Heart left ventricle (tissue), 16 donors: ENCODE data around the gene LRRC15. TPM values are rescaled to one million over a fixed set of nuclear protein-coding genes. Genes with fewer than 3 reads are reported as not detected.
A peak's percentile ranks its signal among the peaks of the same experiment; 100 is the strongest.

Experiments used
- ATAC-seq, 4 donors: fragments of 200-7000 bp; cut with Tn5 transposase; one replicate each; pipeline ENCODE4 v1.9.1; 2020 to 2022; ENCODE audit warnings: moderate library complexity in 4 of 4, mild to moderate bottlenecking in 3 of 4, moderate number of reproducible peaks in 1 of 4
- DNase-seq, 5 donors: peaks; one replicate each; pipeline ENCODE4 v3.0.0-alpha.2; 2020
- H3K27ac ChIP-seq, 12 donors: fragments of 200-600 bp; sonication (generic) in 4 of 12; one replicate each; pipeline versions ENCODE4 v1.5.0 to v1.8.0; 2016 to 2022; ENCODE audit warnings: mild to moderate bottlenecking in 2 of 12
- H3K27me3 ChIP-seq, 9 donors: fragments of 200-600 bp; sonication (generic) in 2 of 9; one replicate each; pipeline versions ENCODE4 v1.5.1 to v1.8.0; 2016 to 2022; ENCODE audit warnings: mild to moderate bottlenecking in 3 of 9
- H3K36me3 ChIP-seq, 9 donors: fragments of 200-600 bp; sonication (generic) in 2 of 9; one replicate each; pipeline versions ENCODE4 v1.5.0 to v1.8.0; 2018 to 2022; ENCODE audit warnings: mild to moderate bottlenecking in 2 of 9
- H3K4me1 ChIP-seq, 12 donors: fragments of 200-600 bp; sonication (generic) in 4 of 12; one replicate each; pipeline versions ENCODE4 v1.5.0 to v1.8.0; 2016 to 2022; ENCODE audit warnings: mild to moderate bottlenecking in 3 of 12
- H3K4me3 ChIP-seq, 12 donors: fragments of 200-600 bp; sonication (generic) in 4 of 12; one replicate each; pipeline versions ENCODE4 v1.5.0 to v1.8.0; 2017 to 2022; ENCODE audit warnings: mild to moderate bottlenecking in 9 of 12, moderate library complexity in 4 of 12
- H3K9me3 ChIP-seq, 12 donors: fragments of 200-600 bp; sonication (generic) in 4 of 12; one replicate each; pipeline versions ENCODE4 v1.5.0 to v1.8.0; 2016 to 2022; ENCODE audit warnings: mild to moderate bottlenecking in 1 of 12
- POLR2A ChIP-seq, 2 donors: fragments of 450-650 bp; IDR thresholded peaks; one replicate each; pipeline ENCODE4 v1.6.1; 2017; ENCODE audit warnings: antibody characterized with exemption in 2 of 2, mild to moderate bottlenecking in 2 of 2, moderate library complexity in 2 of 2
- WGBS, 4 donors: extraction: QIAGEN DNeasy Blood & Tissue Kit in 2 of 4; methylation state at CpG; one replicate each; pipeline versions ENCODE4 v1.1.5 to v1.1.7; 2013 to 2018; 5-methylcytosine and 5-hydroxymethylcytosine counted together
- intact Hi-C, 10 donors: fragments of 100-400 bp; cut with DNase I; formaldehyde crosslinking; loops; one replicate each; pipeline versions ENCODE4 v1.11.1 to v1.14.2; 2022
- polyA plus RNA-seq, 2 donors: library from polyadenylated mRNA; stranded (reverse); fragments of 200-250 nt; gene quantifications; one replicate each; pipeline ENCODE4 v1.2.3, GENCODE V29; 2013
- total RNA-seq, 9 donors: library from RNA; depleted of rRNA in 2 of 9; stranded (reverse); fragments of >200 nt in 2 of 9; fragmentation: NEBNext Ultra II Directional in 3 of 9; extraction: Animal tissue kit (Norgen Biotek cat#: 25700) in 3 of 9; gene quantifications; one replicate each; pipeline versions ENCODE4 v1.1.0 to v1.2.4, GENCODE V29; 2016 to 2023
- TF ChIP-seq, protein P1 (sequence below), 12 donors: fragments of 200-600 bp; sonication (generic) in 4 of 12; IDR thresholded peaks; one replicate each; pipeline versions ENCODE4 v1.5.0 to v1.8.0; 2018 to 2022; ENCODE audit warnings: antibody characterized with exemption in 12 of 12, mild to moderate bottlenecking in 5 of 12
- donor health status: ischemic (EF 13 %, LVEDD 7.1; RV severe dilation, severe dysfunction).
- donor health status: healthy with polysubstance abuse.
- donor health status: DM: no; HTN: yes; CAD: no.
- donor health status: DM: no; HTN: no; CAD: no.
- donor health status: ischemic (EF 25% LVEDD 6.9; RV normal size, moderate dysfunction).
- donor health status: ischemic (EF 25% LVEDD 5.7; RV mildly dilated, moderate dysfunction).
- donor health status: healthy.
- donor health status: DM: yes; HTN: yes; CAD: no.
- donor health status: ischemic (EF 35%, LVEDD 5.7; RV mildly dilated, moderate dysfunction).
- donor health status: nonischemic (EF 11% LVEDD 7.7; RV severe dilation, severe dysfunction).
- donor health status: DM: yes; HTN: yes; CAD: no.
- donor health status: PGD.
- donor health status: ischemic (EF 29% LVEDD 5.4; RV normal size, mild dysfunction).
- donor health status: nonischemic (EF 23%, LVEDD 6.1; RV moderate dilation, normal function).

The LRRC15 gene
- total and polyA plus RNA-seq, 11 donors, result 0.04 to 1.9 (median 0.12) TPM; not detected in 1

DNA sequence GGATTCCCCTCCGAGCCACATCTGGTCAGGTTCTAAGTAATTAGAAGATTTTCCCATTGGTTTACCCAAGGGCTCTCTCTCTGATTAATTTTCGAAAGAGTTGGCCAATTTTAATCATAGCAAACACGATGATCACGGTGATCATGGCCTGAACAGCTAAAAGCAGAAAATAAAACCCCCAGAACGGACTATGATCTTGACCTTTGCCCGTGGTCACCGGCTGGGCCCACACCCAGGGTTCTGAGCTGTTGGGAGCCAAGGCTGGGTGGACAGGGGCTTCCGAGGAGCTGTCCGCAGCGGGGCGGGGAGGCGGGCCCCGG, 27.0 kb upstream of the LRRC15 start:
- H3K36me3 ChIP-seq, result no peaks in the 10 kb centered on the region
- TF ChIP-seq, protein P1, sequence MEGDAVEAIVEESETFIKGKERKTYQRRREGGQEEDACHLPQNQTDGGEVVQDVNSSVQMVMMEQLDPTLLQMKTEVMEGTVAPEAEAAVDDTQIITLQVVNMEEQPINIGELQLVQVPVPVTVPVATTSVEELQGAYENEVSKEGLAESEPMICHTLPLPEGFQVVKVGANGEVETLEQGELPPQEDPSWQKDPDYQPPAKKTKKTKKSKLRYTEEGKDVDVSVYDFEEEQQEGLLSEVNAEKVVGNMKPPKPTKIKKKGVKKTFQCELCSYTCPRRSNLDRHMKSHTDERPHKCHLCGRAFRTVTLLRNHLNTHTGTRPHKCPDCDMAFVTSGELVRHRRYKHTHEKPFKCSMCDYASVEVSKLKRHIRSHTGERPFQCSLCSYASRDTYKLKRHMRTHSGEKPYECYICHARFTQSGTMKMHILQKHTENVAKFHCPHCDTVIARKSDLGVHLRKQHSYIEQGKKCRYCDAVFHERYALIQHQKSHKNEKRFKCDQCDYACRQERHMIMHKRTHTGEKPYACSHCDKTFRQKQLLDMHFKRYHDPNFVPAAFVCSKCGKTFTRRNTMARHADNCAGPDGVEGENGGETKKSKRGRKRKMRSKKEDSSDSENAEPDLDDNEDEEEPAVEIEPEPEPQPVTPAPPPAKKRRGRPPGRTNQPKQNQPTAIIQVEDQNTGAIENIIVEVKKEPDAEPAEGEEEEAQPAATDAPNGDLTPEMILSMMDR (IDR thresholded peaks at IDR 0.05), result no peak
- no peak for TF ChIP-seq POLR2A (IDR thresholded peaks at IDR 0.05)
- DNase-seq, result no peak
- peaks cover 3 to 22% (median 11%) of the 10 kb centered on the region in 12 donors for H3K4me1 ChIP-seq
- peaks cover 0 to under 1% (median 0%) of the 10 kb centered on the region in 12 donors for H3K9me3 ChIP-seq
- H3K27ac ChIP-seq, result no peak overlapping the region
- intact Hi-C loops, result loop anchor here in 1 of 10 donors (5.0 kb wide), 1 partner anchor 49 kb away; no protein-coding TSS in a partner anchor
- peak overlapping the region in 9 of 12 donors; percentile 9 to 48 (median 35) for H3K4me3 ChIP-seq
- WGBS, 4 donors, result 45 to 53% (median 50%) methylated on average over 11 to 13 of the region's 13 CpGs
- H3K27me3 ChIP-seq, result peaks cover 6 to 40% (median 17%) of the 10 kb centered on the region in 9 donors
- ATAC-seq, result no peak

DNA sequence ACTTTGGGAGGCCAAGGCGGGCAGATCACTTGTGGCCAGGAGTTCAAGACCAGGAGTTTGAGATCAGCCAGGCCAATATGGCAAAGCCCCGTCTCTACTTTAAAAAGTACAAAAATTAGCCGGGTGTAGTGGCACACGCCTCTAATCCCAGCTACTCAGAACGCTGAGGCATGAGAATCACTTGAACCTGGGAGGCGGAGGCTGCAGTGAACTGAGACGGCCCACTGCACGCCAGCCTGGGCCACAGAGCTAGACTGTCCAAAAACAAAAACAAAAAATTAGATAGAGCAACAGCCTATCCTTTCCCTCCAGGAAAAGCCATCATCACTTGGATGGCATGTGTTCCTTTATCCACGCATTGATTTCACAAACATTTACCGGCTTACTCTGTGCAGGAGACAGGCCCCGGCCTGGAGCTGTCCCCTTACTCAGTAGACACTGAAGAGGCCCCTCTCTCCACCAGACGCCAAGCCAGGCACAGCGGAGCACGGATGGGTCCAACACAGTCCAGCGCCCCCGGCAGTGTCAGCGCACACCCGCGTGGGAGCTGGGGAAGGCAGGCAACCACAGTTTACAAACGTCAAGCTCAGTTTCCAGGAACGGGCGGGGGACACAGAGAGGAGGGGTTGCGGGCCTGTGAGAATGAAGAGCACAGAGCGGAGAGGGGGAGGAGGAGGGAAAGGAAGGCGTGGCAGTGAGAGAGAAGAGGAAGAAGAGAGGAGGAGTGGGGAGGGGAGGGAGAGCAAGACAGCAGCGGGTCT, 26.4 kb upstream of the LRRC15 start:
- intact Hi-C loops, result loop anchor here in 1 of 10 donors (5.0 kb wide), 1 partner anchor 49 kb away; no protein-coding TSS in a partner anchor
- no peak for TF ChIP-seq POLR2A (IDR thresholded peaks at IDR 0.05)
- TF ChIP-seq, protein P1 (IDR thresholded peaks at IDR 0.05), result no peak
- ATAC-seq (peak; percentile 34 to 75 (median 49)), DNase-seq (peak in 2 of 5 donors; percentile 33 to 43)
- whole genome bisulfite sequencing, 4 donors, result 64 to 70% (median 65%) methylated on average over 26 of the region's 26 CpGs
- Histone ChIP-seq H3K4me3 (peak overlapping the region in 7 of 12 donors; percentile 14 to 48 (median 45)), H3K36me3 (no peaks in the 10 kb centered on the region), H3K27me3 (peaks cover 6 to 40% (median 17%) of the 10 kb centered on the region in 9 donors), H3K4me1 (peaks cover 3 to 22% (median 11%) of the 10 kb centered on the region in 12 donors), H3K9me3 (peaks cover 0 to 6% (median 0%) of the 10 kb centered on the region in 12 donors), H3K27ac (no peak overlapping the region)

DNA sequence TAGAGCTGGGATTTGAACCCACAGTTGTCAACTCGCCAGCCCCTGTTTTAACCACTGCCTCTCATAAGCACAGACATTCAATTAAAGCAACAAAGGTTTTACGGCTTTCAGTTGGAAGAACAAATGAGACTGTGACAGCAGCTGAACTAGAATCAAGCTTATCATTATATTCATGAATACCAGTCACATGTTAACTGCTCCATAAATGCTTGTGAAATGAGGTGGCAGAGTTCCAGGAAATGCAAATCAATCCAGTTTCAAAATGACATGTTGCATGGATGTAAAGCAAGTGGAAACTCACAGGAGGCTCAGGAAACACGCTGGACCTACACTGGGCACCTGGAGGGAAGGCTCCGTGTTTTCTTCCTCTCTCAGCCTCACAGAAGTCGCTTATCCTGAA, 25.7 kb upstream of the LRRC15 start:
- TF ChIP-seq, protein P1 (IDR thresholded peaks at IDR 0.05), result no peak
- no peak for TF ChIP-seq POLR2A (IDR thresholded peaks at IDR 0.05)
- no peak for DNase-seq
- Histone ChIP-seq H3K4me1 (peaks cover 3 to 22% (median 11%) of the 10 kb centered on the region in 12 donors), H3K9me3 (peaks cover 0 to 14% (median 0%) of the 10 kb centered on the region in 12 donors), H3K4me3 (no peak overlapping the region), H3K27me3 (peaks cover 6 to 40% (median 17%) of the 10 kb centered on the region in 9 donors), H3K36me3 (no peaks in the 10 kb centered on the region), H3K27ac (no peak overlapping the region)
- no peak for ATAC-seq
- intact Hi-C loops, result loop anchor here in 1 of 10 donors (5.0 kb wide), 1 partner anchor 48 kb away; no protein-coding TSS in a partner anchor
- WGBS, 4 donors, result 91 to 94% (median 93%) methylated on average over 5 of the region's 5 CpGs

DNA sequence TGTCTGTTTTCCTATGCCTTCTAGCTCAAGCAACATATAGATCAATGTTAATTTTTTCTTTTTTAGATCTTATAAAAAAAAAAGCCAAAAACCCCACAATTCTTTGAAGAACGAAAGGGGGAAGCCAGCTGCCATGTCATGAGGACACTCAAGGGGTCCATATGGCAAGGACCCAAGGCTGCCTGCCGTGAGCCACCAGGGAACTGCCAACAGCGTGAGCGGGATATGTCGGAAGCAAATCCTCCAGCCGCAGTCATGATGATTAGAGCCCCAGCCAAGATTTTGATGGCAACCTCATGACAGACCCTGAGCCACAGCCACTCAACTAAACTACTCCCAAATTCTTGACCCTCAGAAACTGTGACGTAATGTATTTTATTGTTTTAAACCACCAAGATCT, 23.0 kb upstream of the LRRC15 start:
- no peak overlapping the region for H3K27ac ChIP-seq
- no peak for TF ChIP-seq POLR2A (IDR thresholded peaks at IDR 0.05)
- TF ChIP-seq, protein P1 (IDR thresholded peaks at IDR 0.05), result no peak
- H3K36me3 ChIP-seq, result no peaks in the 10 kb centered on the region
- ATAC-seq, result no peak
- intact Hi-C loops, result no loop called here
- 88 to 91% (median 89%) methylated on average over 7 of the region's 7 CpGs for WGBS, 4 donors
- H3K27me3 ChIP-seq, result peaks cover 3 to 20% (median 11%) of the 10 kb centered on the region in 9 donors
- H3K4me3 ChIP-seq, result no peak overlapping the region
- peaks cover 0 to 15% (median 0%) of the 10 kb centered on the region in 12 donors for H3K9me3 ChIP-seq
- peaks cover 0 to 12% (median 5%) of the 10 kb centered on the region in 12 donors for H3K4me1 ChIP-seq
- no peak for DNase-seq
